ENCODE data around the gene IPPK.

GRCh38 chr9:92656537-92656925 is 13.4 kb downstream of the IPPK start:
- TF ChIP-seq CTCF (IDR thresholded peaks at IDR 0.05) (no peak), EZH2 (IDR thresholded peaks at IDR 0.05; ENCODE audit: borderline replicate concordance, insufficient read depth, low read depth, low read length, poor library complexity, severe bottlenecking) (no peak)
